Sigmoid colon (tissue), 4 donors: ENCODE results near the gene PTPRE.

Experiments
- EP300 ChIP-seq, 4 donors: sonication (generic); formaldehyde crosslinking; IDR thresholded peaks; one replicate each; pipeline ENCODE4 v1.6.1; 2017; ENCODE audit warnings: antibody characterized with exemption in 4 of 4
- POLR2A ChIP-seq, 2 donors: fragments of 450-650 bp; IDR thresholded peaks; one replicate each; pipeline ENCODE4 v1.6.1; 2016; ENCODE audit warnings: antibody characterized with exemption in 2 of 2, mild to moderate bottlenecking in 2 of 2, moderate library complexity in 2 of 2
- TF ChIP-seq, protein P1 (sequence below), 4 experiments: fragments of 450-650 bp in 3 of 4; fragments of 200-600 bp in 1 of 4; IDR thresholded peaks; one replicate each; pipeline ENCODE4 v1.5.1; 2016 to 2019; ENCODE audit warnings: antibody characterized with exemption in 4 of 4, mild to moderate bottlenecking in 3 of 4, moderate library complexity in 2 of 4

DNA sequence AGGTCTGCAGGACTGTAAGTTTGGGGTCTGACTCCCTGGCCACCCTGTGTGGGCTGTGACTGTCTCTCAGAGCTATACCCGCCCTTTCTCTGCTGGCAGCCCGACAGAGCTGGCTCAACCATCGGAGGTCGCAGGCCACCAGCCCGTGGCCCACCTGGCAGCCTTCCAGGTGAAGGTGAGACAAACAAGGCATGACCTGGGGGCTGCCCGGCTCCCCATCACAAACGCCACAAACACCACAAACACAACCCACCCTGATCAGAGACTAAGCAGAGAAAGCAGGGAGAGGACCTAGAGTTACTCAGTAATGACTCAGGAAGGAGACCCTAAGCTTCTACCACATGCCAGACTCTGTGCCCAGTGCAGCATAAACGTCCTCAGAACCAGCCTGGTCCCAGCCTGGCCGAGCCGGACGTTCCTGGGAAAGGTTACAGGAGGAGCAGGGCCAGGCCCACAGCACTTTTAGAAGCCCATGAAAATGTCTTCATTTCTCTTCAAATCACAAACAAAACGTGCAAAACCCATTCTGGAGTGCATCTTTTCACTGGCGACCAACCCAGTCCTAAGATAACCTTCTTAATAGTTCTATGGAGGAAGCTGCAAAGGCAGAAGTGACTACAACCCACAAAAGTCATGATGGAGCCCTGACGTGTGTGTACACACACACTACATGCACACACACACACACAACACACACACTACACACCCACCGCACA lies 152.5 kb downstream of the PTPRE start:
- TF ChIP-seq, protein P1, sequence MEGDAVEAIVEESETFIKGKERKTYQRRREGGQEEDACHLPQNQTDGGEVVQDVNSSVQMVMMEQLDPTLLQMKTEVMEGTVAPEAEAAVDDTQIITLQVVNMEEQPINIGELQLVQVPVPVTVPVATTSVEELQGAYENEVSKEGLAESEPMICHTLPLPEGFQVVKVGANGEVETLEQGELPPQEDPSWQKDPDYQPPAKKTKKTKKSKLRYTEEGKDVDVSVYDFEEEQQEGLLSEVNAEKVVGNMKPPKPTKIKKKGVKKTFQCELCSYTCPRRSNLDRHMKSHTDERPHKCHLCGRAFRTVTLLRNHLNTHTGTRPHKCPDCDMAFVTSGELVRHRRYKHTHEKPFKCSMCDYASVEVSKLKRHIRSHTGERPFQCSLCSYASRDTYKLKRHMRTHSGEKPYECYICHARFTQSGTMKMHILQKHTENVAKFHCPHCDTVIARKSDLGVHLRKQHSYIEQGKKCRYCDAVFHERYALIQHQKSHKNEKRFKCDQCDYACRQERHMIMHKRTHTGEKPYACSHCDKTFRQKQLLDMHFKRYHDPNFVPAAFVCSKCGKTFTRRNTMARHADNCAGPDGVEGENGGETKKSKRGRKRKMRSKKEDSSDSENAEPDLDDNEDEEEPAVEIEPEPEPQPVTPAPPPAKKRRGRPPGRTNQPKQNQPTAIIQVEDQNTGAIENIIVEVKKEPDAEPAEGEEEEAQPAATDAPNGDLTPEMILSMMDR (IDR thresholded peaks at IDR 0.05): no peak
- TF ChIP-seq POLR2A (IDR thresholded peaks at IDR 0.05) (no peak), EP300 (IDR thresholded peaks at IDR 0.05) (no peak)
